ENCODE data around the gene RASL12.
A peak's percentile ranks its signal among the peaks of the same experiment; 100 is the strongest.

The RASL12 gene

GRCh38 chr15:65089206-65089824 lies 21.5 kb upstream of the RASL12 start:
- no peak for DNase-seq (ENCODE audit: low read depth)
- peaks cover 43% of the 10 kb centered on the region for H3K4me1 ChIP-seq (ENCODE audit: control insufficient read depth, insufficient read depth, low read length)
- H3K4me3 ChIP-seq (ENCODE audit: low read length): no peak overlapping the region
- no peaks in the 10 kb centered on the region for H3K9me3 ChIP-seq (ENCODE audit: control insufficient read depth, low read length)
- H3K27me3 ChIP-seq (replicated peaks; ENCODE audit: control insufficient read depth, insufficient read depth, low read length): peaks cover 21% of the 10 kb centered on the region
- H3K36me3 ChIP-seq (ENCODE audit: control insufficient read depth, insufficient read depth, low read length, severe bottlenecking): no peaks in the 10 kb centered on the region
- no peak overlapping the region for H3K9ac ChIP-seq (ENCODE audit: low read length)

DNA sequence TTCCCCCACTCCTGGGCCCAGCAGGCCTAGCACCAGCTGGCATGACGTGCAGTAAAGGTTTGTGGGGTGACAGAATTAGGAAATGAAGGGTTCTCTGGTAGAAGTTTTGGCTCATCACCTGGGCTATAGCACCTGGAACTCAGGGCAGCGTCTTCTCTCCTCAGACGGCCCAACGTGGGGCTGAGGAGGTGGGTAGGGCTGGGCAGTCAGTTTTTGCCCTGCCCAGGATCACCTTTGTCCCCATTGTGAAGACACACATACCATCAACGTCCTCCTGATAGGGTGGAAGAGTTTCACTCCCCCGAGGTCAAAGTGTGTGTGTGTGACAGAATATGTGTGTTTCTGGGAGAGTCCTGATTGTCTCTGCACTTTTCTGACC lies 20.8 kb upstream of the RASL12 start:
- H3K9ac ChIP-seq (ENCODE audit: low read length): no peak overlapping the region
- no peak overlapping the region for H3K4me3 ChIP-seq (ENCODE audit: low read length)
- no peaks in the 10 kb centered on the region for H3K36me3 ChIP-seq (ENCODE audit: control insufficient read depth, insufficient read depth, low read length, severe bottlenecking)

DNA sequence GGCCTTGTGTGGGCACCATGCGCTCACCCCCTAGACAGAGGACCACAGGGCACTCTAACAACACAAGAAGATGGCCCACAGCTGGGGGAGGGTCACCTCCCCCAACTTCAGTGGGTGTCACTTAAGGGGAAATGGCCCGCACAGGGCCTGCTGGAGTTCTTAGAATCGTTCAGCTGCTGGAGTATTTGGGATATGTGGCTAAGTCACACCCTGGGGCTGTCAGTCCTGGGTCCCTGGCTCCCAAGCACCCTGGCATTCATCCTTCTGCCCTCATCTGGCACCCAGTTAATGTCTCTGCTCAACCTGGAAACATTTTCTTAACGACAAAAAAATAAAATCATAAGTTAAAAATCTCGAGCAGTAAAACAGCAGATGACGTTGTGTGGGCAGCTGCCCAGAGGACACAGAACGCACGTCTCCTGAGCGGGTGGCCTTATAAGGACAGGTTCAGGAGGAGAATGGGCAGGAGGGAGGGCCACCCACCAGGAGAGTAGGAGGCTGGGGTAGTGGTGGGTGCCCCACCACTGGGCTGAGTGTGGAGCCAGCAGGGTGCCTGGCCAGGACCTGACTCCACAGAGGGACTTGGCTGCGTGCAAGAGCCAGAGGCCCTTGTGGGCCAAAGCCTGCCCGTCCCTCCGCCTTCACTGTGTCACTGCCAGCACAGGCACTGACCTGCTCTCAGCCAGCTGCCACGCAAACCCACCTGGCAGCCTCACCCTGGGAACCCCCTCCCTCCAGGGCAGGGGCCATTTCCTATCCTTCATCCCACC lies 20.3 kb upstream of the RASL12 start:
- Histone ChIP-seq H3K4me3 (ENCODE audit: low read length) (no peak overlapping the region), H3K9ac (ENCODE audit: low read length) (no peak overlapping the region), H3K36me3 (ENCODE audit: control insufficient read depth, insufficient read depth, low read length, severe bottlenecking) (no peaks in the 10 kb centered on the region), H3K9me3 (ENCODE audit: control insufficient read depth, low read length) (no peaks in the 10 kb centered on the region), H3K27me3 (replicated peaks; ENCODE audit: control insufficient read depth, insufficient read depth, low read length) (peaks cover 29% of the 10 kb centered on the region), H3K4me1 (ENCODE audit: control insufficient read depth, insufficient read depth, low read length) (peaks cover 43% of the 10 kb centered on the region)
- no peak for DNase-seq (ENCODE audit: low read depth)

More for the DNA sequence above, 20.8 kb upstream of the RASL12 start:
- no peak for DNase-seq (ENCODE audit: low read depth)
- peaks cover 24% of the 10 kb centered on the region for H3K27me3 ChIP-seq (replicated peaks; ENCODE audit: control insufficient read depth, insufficient read depth, low read length)
- peaks cover 43% of the 10 kb centered on the region for H3K4me1 ChIP-seq (ENCODE audit: control insufficient read depth, insufficient read depth, low read length)
- H3K9me3 ChIP-seq (ENCODE audit: control insufficient read depth, low read length): no peaks in the 10 kb centered on the region

GRCh38 chr15:65087411-65087810 lies 19.6 kb upstream of the RASL12 start:
- Histone ChIP-seq H3K4me3 (ENCODE audit: low read length) (no peak overlapping the region), H3K9ac (ENCODE audit: low read length) (no peak overlapping the region), H3K4me1 (ENCODE audit: control insufficient read depth, insufficient read depth, low read length) (peaks cover 40% of the 10 kb centered on the region), H3K27me3 (replicated peaks; ENCODE audit: control insufficient read depth, insufficient read depth, low read length) (peaks cover 33% of the 10 kb centered on the region), H3K9me3 (ENCODE audit: control insufficient read depth, low read length) (no peaks in the 10 kb centered on the region), H3K36me3 (ENCODE audit: control insufficient read depth, insufficient read depth, low read length, severe bottlenecking) (no peaks in the 10 kb centered on the region)
- no peak for DNase-seq (ENCODE audit: low read depth)

GRCh38 chr15:65086680-65087111 lies 18.9 kb upstream of the RASL12 start:
- Histone ChIP-seq H3K27me3 (replicated peaks; ENCODE audit: control insufficient read depth, insufficient read depth, low read length) (peaks cover 33% of the 10 kb centered on the region), H3K36me3 (ENCODE audit: control insufficient read depth, insufficient read depth, low read length, severe bottlenecking) (no peaks in the 10 kb centered on the region), H3K9ac (ENCODE audit: low read length) (no peak overlapping the region), H3K4me1 (ENCODE audit: control insufficient read depth, insufficient read depth, low read length) (peaks cover 33% of the 10 kb centered on the region), H3K4me3 (ENCODE audit: low read length) (no peak overlapping the region), H3K9me3 (ENCODE audit: control insufficient read depth, low read length) (no peaks in the 10 kb centered on the region)
- DNase-seq (ENCODE audit: low read depth): no peak

DNA sequence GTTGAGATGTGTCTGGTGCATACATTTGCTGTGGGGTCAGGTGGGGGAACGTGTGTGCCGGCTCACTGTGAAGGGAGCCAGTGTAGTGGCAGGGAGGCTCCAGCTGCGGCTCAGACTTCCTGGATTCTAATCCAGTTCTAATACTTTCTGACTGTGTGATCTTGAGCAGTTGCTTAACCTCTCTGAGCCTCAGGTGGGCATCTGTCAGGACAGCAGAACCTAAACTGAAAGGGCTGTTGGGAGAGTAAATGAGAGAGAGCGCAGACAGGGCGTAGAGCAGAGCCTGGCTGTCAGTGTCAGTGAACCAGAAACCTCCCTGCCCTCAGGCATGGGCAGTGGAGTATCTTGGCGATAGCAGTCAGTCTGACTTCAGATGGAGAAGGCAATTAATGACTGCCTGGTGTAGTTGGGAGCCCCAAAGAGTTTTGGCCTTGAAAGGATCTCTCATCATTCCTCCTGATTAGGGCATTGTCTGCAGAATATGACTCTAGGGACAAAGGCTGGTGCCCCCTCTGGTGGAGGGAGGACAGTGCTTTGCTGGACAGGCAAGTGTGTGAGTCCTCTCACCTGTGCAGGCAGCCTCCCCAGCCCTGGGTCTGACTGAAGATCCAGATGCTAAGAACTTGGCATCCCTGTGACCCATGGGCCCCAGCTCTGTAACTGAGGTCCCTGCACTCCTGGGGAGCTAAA lies 18.3 kb upstream of the RASL12 start:
- Histone ChIP-seq H3K4me3 (ENCODE audit: low read length) (no peak overlapping the region), H3K9me3 (ENCODE audit: control insufficient read depth, low read length) (no peaks in the 10 kb centered on the region), H3K4me1 (ENCODE audit: control insufficient read depth, insufficient read depth, low read length) (peaks cover 29% of the 10 kb centered on the region), H3K9ac (ENCODE audit: low read length) (no peak overlapping the region), H3K36me3 (ENCODE audit: control insufficient read depth, insufficient read depth, low read length, severe bottlenecking) (no peaks in the 10 kb centered on the region), H3K27me3 (replicated peaks; ENCODE audit: control insufficient read depth, insufficient read depth, low read length) (peaks cover 33% of the 10 kb centered on the region)
- peak; percentile 32 for DNase-seq (ENCODE audit: low read depth)

GRCh38 chr15:65085207-65085753 lies 17.5 kb upstream of the RASL12 start:
- H3K27me3 ChIP-seq (replicated peaks; ENCODE audit: control insufficient read depth, insufficient read depth, low read length): peaks cover 38% of the 10 kb centered on the region
- DNase-seq (ENCODE audit: low read depth): no peak

DNA sequence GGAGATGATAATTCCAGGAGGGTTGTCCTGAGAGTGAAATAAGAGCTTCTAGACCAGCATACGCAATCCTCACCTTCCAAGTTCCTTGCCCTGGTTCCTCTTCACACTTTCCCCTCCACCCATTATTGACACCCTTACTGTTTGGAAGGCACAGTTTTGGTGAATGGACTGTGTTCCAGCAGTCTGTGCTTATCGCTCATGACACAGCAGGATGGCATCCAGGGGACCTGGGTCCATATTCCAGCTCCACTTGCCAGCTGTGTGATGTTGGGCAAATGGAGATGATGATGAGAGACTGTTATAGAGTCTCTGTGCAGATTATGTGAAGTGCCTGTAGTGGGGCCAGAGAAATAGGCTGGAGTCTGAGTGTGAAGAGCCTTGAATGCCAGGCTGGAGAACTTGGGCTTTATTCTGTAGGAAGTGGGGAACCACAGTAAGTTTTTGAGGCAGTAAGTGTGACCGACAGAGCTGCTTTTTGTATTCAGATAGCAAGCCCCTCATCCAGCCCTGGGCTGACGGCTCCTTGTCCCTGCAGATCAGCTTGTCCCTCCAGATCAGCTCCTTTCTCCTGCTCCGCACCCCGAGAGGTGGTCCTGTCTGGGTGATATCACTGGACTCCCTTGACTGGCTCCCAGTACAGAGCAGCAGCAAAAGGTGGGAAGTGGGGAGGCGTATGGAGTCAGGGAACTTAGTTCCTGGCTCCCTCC lies 16.9 kb upstream of the RASL12 start:
- peaks cover 41% of the 10 kb centered on the region for H3K27me3 ChIP-seq (replicated peaks; ENCODE audit: control insufficient read depth, insufficient read depth, low read length)
- no peaks in the 10 kb centered on the region for H3K9me3 ChIP-seq (ENCODE audit: control insufficient read depth, low read length)
- no peak overlapping the region for H3K4me3 ChIP-seq (ENCODE audit: low read length)
- H3K9ac ChIP-seq (ENCODE audit: low read length): no peak overlapping the region
- peaks cover 28% of the 10 kb centered on the region for H3K4me1 ChIP-seq (ENCODE audit: control insufficient read depth, insufficient read depth, low read length)
- no peaks in the 10 kb centered on the region for H3K36me3 ChIP-seq (ENCODE audit: control insufficient read depth, insufficient read depth, low read length, severe bottlenecking)
- DNase-seq (ENCODE audit: low read depth): no peak

More at GRCh38 chr15:65085207-65085753, 17.5 kb upstream of the RASL12 start:
- Histone ChIP-seq H3K9ac (ENCODE audit: low read length) (no peak overlapping the region), H3K9me3 (ENCODE audit: control insufficient read depth, low read length) (no peaks in the 10 kb centered on the region), H3K4me1 (ENCODE audit: control insufficient read depth, insufficient read depth, low read length) (peaks cover 29% of the 10 kb centered on the region), H3K4me3 (ENCODE audit: low read length) (no peak overlapping the region), H3K36me3 (ENCODE audit: control insufficient read depth, insufficient read depth, low read length, severe bottlenecking) (no peaks in the 10 kb centered on the region)

DNA sequence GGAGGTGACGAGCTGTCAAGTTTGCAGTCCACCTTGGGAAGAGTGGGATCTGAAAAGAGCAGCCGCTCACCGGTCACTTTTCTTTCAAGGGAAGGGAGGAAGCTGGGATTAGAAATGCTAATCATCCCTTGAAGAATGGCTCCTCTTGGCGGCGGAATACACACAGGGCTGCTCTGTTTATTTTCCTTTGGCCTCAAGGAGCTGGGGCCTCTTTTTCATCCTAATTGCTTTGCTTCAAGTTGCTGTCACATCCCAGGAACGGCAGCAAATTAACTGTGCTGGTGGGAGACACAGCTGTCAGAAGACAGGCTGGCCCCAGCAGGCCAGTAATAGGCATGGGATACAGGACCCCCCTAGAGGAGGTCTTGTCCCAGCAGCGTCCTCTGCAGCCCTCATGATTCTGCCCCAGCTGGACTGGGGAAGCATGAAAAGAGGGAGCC lies 15.5 kb upstream of the RASL12 start:
- H3K9ac ChIP-seq (ENCODE audit: low read length): no peak overlapping the region
- peak; percentile 43 for DNase-seq (ENCODE audit: low read depth)
- no peaks in the 10 kb centered on the region for H3K9me3 ChIP-seq (ENCODE audit: control insufficient read depth, low read length)
- H3K4me1 ChIP-seq (ENCODE audit: control insufficient read depth, insufficient read depth, low read length): peaks cover 15% of the 10 kb centered on the region
- H3K4me3 ChIP-seq (ENCODE audit: low read length): no peak overlapping the region
- no peaks in the 10 kb centered on the region for H3K36me3 ChIP-seq (ENCODE audit: control insufficient read depth, insufficient read depth, low read length, severe bottlenecking)
- peaks cover 46% of the 10 kb centered on the region for H3K27me3 ChIP-seq (replicated peaks; ENCODE audit: control insufficient read depth, insufficient read depth, low read length)

DNA sequence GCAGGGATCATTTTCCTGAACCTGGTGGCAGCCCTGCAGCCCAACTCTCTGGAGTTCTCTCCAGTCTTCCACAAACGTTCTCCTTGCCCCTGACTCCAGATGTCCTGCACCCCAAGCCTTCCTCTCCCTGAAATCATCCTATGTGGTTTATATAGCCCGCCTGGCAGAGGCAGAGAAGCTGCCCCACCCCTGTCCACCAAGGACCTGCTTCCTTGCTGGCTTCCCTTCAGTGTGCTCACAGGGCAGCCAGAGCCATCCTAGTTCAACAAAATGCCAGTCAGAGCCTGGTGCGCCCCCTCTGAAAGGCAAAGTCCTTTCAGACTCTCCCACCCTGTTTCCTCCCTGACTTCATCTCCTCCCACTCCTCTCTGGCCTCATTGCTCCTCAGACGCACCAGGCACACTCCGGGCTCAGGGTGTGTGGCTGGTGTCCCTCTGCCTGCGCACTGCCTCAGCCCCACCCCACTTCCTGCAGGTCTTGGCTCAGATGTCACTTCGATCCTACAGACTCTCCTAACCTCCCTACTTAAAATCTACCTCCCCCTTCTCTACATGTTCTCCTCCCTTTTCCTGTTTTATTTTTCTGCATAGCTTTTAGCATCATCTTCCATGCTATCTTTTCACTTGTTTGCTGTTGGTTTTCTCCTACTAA lies 14.6 kb upstream of the RASL12 start:
- Histone ChIP-seq H3K4me3 (ENCODE audit: low read length) (no peak overlapping the region), H3K9ac (ENCODE audit: low read length) (no peak overlapping the region), H3K4me1 (ENCODE audit: control insufficient read depth, insufficient read depth, low read length) (peaks cover 15% of the 10 kb centered on the region), H3K36me3 (ENCODE audit: control insufficient read depth, insufficient read depth, low read length, severe bottlenecking) (no peaks in the 10 kb centered on the region), H3K9me3 (ENCODE audit: control insufficient read depth, low read length) (no peaks in the 10 kb centered on the region), H3K27me3 (replicated peaks; ENCODE audit: control insufficient read depth, insufficient read depth, low read length) (peaks cover 50% of the 10 kb centered on the region)
- no peak for DNase-seq (ENCODE audit: low read depth)

Measured in adipocyte (in vitro differentiated cells).